Ishikawa (cell line): ENCODE data around the gene SLC34A1.

Experiments used
- RAD21 ChIP-seq: IDR thresholded peaks from 2 replicates; pipeline ENCODE4 v1.6.1; 2012; ENCODE audit warnings: low read depth
- TAF1 ChIP-seq: IDR thresholded peaks from 2 replicates; pipeline ENCODE4 v1.6.1; 2012; ENCODE audit warnings: low read depth, mild to moderate bottlenecking
- YY1 ChIP-seq: IDR thresholded peaks from 2 replicates; pipeline ENCODE4 v1.6.1; 2012; ENCODE audit warnings: low read depth

DNA sequence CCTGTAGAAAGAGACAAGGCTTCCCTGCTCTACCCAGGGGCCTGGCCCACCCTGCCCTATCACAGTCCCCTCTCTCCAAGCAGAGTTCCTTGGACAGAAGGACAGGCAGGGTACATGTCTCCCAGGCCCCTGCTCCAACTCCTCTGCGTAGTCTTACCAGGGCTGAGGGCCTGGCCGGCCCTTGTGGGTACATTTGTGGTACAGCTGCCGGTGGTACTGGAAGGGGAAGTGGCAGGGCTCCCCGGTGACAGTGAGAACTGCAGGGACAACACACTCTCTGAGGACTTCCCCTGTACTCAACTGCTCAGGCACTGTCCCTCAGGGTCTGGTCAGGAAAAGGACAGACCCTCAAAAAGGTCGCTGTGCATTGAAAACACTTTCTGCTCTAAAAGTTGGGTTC is 21.6 kb downstream of the SLC34A1 start:
- TF ChIP-seq RAD21 (no peak), TAF1 (no peak), YY1 (no peak)
